Heart left ventricle (tissue), 16 donors: ENCODE measurements around the gene PLCXD3. TPM values are rescaled to one million over a fixed set of nuclear protein-coding genes. Genes with fewer than 3 reads are reported as not detected.

Experiments used
- ATAC-seq, 4 donors: fragments of 200-7000 bp; cut with Tn5 transposase; one replicate each; pipeline ENCODE4 v1.9.1; 2020 to 2022; ENCODE audit warnings: moderate library complexity in 4 of 4, mild to moderate bottlenecking in 3 of 4, moderate number of reproducible peaks in 1 of 4
- DNase-seq, 5 donors: peaks; one replicate each; pipeline ENCODE4 v3.0.0-alpha.2; 2020
- H3K27ac ChIP-seq, 12 donors: fragments of 200-600 bp; sonication (generic) in 4 of 12; one replicate each; pipeline versions ENCODE4 v1.5.0 to v1.8.0; 2016 to 2022; ENCODE audit warnings: mild to moderate bottlenecking in 2 of 12
- H3K27me3 ChIP-seq, 9 donors: fragments of 200-600 bp; sonication (generic) in 2 of 9; one replicate each; pipeline versions ENCODE4 v1.5.1 to v1.8.0; 2016 to 2022; ENCODE audit warnings: mild to moderate bottlenecking in 3 of 9
- H3K36me3 ChIP-seq, 9 donors: fragments of 200-600 bp; sonication (generic) in 2 of 9; one replicate each; pipeline versions ENCODE4 v1.5.0 to v1.8.0; 2018 to 2022; ENCODE audit warnings: mild to moderate bottlenecking in 2 of 9
- H3K4me1 ChIP-seq, 12 donors: fragments of 200-600 bp; sonication (generic) in 4 of 12; one replicate each; pipeline versions ENCODE4 v1.5.0 to v1.8.0; 2016 to 2022; ENCODE audit warnings: mild to moderate bottlenecking in 3 of 12
- H3K4me3 ChIP-seq, 12 donors: fragments of 200-600 bp; sonication (generic) in 4 of 12; one replicate each; pipeline versions ENCODE4 v1.5.0 to v1.8.0; 2017 to 2022; ENCODE audit warnings: mild to moderate bottlenecking in 9 of 12, moderate library complexity in 4 of 12
- H3K9me3 ChIP-seq, 12 donors: fragments of 200-600 bp; sonication (generic) in 4 of 12; one replicate each; pipeline versions ENCODE4 v1.5.0 to v1.8.0; 2016 to 2022; ENCODE audit warnings: mild to moderate bottlenecking in 1 of 12
- POLR2A ChIP-seq, 2 donors: fragments of 450-650 bp; IDR thresholded peaks; one replicate each; pipeline ENCODE4 v1.6.1; 2017; ENCODE audit warnings: antibody characterized with exemption in 2 of 2, mild to moderate bottlenecking in 2 of 2, moderate library complexity in 2 of 2
- WGBS, 4 donors: extraction: QIAGEN DNeasy Blood & Tissue Kit in 2 of 4; methylation state at CpG; one replicate each; pipeline versions ENCODE4 v1.1.5 to v1.1.7; 2013 to 2018; 5-methylcytosine and 5-hydroxymethylcytosine counted together
- intact Hi-C, 10 donors: fragments of 100-400 bp; cut with DNase I; formaldehyde crosslinking; loops; one replicate each; pipeline versions ENCODE4 v1.11.1 to v1.14.2; 2022
- polyA plus RNA-seq, 2 donors: library from polyadenylated mRNA; stranded (reverse); fragments of 200-250 nt; gene quantifications; one replicate each; pipeline ENCODE4 v1.2.3, GENCODE V29; 2013
- total RNA-seq, 9 donors: library from RNA; depleted of rRNA in 2 of 9; stranded (reverse); fragments of >200 nt in 2 of 9; fragmentation: NEBNext Ultra II Directional in 3 of 9; extraction: Animal tissue kit (Norgen Biotek cat#: 25700) in 3 of 9; gene quantifications; one replicate each; pipeline versions ENCODE4 v1.1.0 to v1.2.4, GENCODE V29; 2016 to 2023
- TF ChIP-seq, protein P1 (sequence below), 12 donors: fragments of 200-600 bp; sonication (generic) in 4 of 12; IDR thresholded peaks; one replicate each; pipeline versions ENCODE4 v1.5.0 to v1.8.0; 2018 to 2022; ENCODE audit warnings: antibody characterized with exemption in 12 of 12, mild to moderate bottlenecking in 5 of 12
- donor health status: ischemic (EF 13 %, LVEDD 7.1; RV severe dilation, severe dysfunction).
- donor health status: healthy with polysubstance abuse.
- donor health status: DM: no; HTN: yes; CAD: no.
- donor health status: DM: no; HTN: no; CAD: no.
- donor health status: ischemic (EF 25% LVEDD 6.9; RV normal size, moderate dysfunction).
- donor health status: ischemic (EF 25% LVEDD 5.7; RV mildly dilated, moderate dysfunction).
- donor health status: healthy.
- donor health status: DM: yes; HTN: yes; CAD: no.
- donor health status: ischemic (EF 35%, LVEDD 5.7; RV mildly dilated, moderate dysfunction).
- donor health status: nonischemic (EF 11% LVEDD 7.7; RV severe dilation, severe dysfunction).
- donor health status: DM: yes; HTN: yes; CAD: no.
- donor health status: PGD.
- donor health status: ischemic (EF 29% LVEDD 5.4; RV normal size, mild dysfunction).
- donor health status: nonischemic (EF 23%, LVEDD 6.1; RV moderate dilation, normal function).

Gene PLCXD3
- total and polyA plus RNA-seq, 11 donors, result 30.1 to 107 (median 62.5) TPM

DNA sequence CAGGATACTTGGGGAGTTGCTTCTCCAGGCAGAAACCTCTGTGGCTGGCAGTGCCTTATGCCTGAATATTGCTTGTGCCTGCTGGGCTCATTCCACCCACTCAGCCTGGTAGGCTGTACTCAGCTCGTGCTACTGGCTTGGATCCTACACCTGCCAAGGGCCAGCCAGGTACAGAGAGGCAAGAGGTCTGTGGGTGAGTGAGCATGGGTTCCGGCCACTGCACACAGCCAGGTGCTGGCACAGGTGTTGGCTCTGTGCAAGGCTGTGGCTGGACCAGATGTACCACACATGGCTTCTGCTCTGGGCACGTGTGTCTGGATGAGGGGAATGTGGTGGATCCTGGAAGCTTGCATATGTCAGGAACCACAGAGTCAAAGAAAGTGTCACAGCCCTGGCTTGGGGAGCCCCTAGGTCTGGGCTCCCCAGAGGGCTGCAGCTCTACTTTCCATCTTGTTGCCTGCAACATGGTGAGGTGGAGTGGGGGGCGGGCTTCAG lies 220.4 kb downstream of the PLCXD3 start:
- DNase-seq (no peak), ATAC-seq (no peak)
- Histone ChIP-seq H3K9me3 (no peaks in the 10 kb centered on the region), H3K4me1 (peaks cover 0 to 11% (median 0%) of the 10 kb centered on the region in 12 donors), H3K27ac (no peak overlapping the region), H3K36me3 (no peaks in the 10 kb centered on the region), H3K27me3 (no peaks in the 10 kb centered on the region), H3K4me3 (no peak overlapping the region)
- TF ChIP-seq, protein P1, sequence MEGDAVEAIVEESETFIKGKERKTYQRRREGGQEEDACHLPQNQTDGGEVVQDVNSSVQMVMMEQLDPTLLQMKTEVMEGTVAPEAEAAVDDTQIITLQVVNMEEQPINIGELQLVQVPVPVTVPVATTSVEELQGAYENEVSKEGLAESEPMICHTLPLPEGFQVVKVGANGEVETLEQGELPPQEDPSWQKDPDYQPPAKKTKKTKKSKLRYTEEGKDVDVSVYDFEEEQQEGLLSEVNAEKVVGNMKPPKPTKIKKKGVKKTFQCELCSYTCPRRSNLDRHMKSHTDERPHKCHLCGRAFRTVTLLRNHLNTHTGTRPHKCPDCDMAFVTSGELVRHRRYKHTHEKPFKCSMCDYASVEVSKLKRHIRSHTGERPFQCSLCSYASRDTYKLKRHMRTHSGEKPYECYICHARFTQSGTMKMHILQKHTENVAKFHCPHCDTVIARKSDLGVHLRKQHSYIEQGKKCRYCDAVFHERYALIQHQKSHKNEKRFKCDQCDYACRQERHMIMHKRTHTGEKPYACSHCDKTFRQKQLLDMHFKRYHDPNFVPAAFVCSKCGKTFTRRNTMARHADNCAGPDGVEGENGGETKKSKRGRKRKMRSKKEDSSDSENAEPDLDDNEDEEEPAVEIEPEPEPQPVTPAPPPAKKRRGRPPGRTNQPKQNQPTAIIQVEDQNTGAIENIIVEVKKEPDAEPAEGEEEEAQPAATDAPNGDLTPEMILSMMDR (IDR thresholded peaks at IDR 0.05), result no peak
- no peak for TF ChIP-seq POLR2A (IDR thresholded peaks at IDR 0.05)
- WGBS, 4 donors, result 85 to 94% (median 92%) methylated on average over 2 to 4 of the region's 4 CpGs
- intact Hi-C loops, result no loop called here

DNA sequence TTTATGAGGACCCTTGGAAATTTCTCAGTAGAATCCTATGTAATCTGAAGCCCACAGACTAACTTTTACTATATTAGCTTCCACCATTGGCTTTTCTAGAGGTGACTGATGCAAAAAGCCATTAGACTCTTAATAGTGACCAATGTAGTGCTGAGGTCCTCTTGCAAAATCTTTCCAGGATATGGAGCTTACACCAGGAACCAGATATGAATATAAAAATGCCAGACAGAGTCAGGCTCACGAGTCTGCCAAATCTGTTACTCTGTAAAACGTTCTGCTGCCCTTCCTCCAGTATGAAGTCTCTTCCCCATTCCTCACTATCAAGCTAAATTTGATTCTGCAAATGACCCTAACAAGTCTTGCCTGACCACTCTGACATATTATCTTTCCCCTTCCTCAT lies 223.7 kb downstream of the PLCXD3 start:
- DNase-seq, result no peak
- H3K36me3 ChIP-seq, result no peaks in the 10 kb centered on the region
- no peak for TF ChIP-seq POLR2A (IDR thresholded peaks at IDR 0.05)
- TF ChIP-seq, protein P1 (IDR thresholded peaks at IDR 0.05), result no peak
- H3K9me3 ChIP-seq, result no peaks in the 10 kb centered on the region
- no peaks in the 10 kb centered on the region for H3K27me3 ChIP-seq
- 14 to 31% (median 25%) methylated on average over 2 of the region's 2 CpGs for WGBS, 4 donors
- peaks cover 0 to 11% (median 0%) of the 10 kb centered on the region in 12 donors for H3K4me1 ChIP-seq
- no peak overlapping the region for H3K4me3 ChIP-seq
- H3K27ac ChIP-seq, result peak overlapping the region in 6 of 12 donors; percentile 1 to 55 (median 39)
- ATAC-seq, result peak in 3 of 4 donors; percentile 41 to 73 (median 61)
- intact Hi-C loops, result no loop called here

DNA sequence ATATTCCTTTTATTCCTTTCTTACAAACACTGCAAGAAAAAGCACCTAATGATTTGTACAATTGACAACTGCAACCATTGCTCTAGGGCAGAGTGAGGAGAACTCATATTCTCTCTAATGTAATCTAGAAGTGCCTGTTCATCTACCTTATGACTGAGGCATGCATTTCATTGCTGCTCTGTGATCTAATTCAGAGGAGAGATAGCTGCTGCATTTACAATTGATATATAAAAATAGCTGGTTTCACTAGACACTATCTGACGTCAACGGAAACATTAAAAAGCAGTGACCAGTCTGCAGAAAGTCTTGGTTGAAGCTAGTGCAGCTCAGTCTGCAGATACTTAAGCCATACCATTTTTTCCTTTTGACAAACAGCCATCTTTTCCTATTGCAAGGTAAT lies 224.2 kb downstream of the PLCXD3 start:
- Histone ChIP-seq H3K27ac (peak overlapping the region in 7 of 12 donors; percentile 20 to 55 (median 42)), H3K4me1 (peaks cover 0 to 11% (median 0%) of the 10 kb centered on the region in 12 donors), H3K36me3 (no peaks in the 10 kb centered on the region), H3K4me3 (no peak overlapping the region), H3K9me3 (no peaks in the 10 kb centered on the region), H3K27me3 (no peaks in the 10 kb centered on the region)
- 22 to 44% (median 36%) methylated on average over 2 of the region's 2 CpGs for WGBS, 4 donors
- TF ChIP-seq POLR2A (IDR thresholded peaks at IDR 0.05), result no peak
- TF ChIP-seq, protein P1 (IDR thresholded peaks at IDR 0.05), result no peak
- intact Hi-C loops, result no loop called here
- ATAC-seq, result peak; percentile 40 to 90 (median 78)
- DNase-seq, result no peak

DNA sequence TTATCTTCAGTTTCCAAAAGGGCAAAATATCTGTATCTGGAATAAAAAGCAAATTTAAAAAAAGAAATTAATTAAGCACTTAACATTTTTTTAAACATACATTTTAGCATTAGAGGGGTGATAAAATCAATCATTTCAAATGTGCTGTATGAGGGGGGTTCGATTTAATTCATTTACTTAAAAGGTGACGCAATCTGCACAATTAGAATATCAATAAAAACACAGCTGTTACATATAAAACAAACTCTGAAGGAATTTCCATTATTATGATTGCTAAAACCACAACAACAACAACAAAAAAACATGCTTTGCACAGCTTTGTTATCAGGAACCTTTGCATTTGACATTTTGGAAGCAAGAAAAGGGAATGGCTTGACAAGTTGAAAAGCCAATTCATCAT lies 225.5 kb downstream of the PLCXD3 start:
- WGBS, 4 donors, result 60 to 88% (median 77%) methylated on average over 2 of the region's 2 CpGs
- Histone ChIP-seq H3K36me3 (no peaks in the 10 kb centered on the region), H3K4me1 (peaks cover 0 to 11% (median 0%) of the 10 kb centered on the region in 12 donors), H3K4me3 (no peak overlapping the region), H3K9me3 (no peaks in the 10 kb centered on the region), H3K27me3 (no peaks in the 10 kb centered on the region), H3K27ac (no peak overlapping the region)
- DNase-seq (no peak), ATAC-seq (no peak)
- TF ChIP-seq, protein P1 (IDR thresholded peaks at IDR 0.05), result no peak
- no peak for TF ChIP-seq POLR2A (IDR thresholded peaks at IDR 0.05)
- intact Hi-C loops, result no loop called here
